OCI-LY3 (cell line): Measurements from ENCODE around the gene NDC80.

ENCODE experiments used
- H2AFZ ChIP-seq: fragments of 200-600, 300-600 bp; shearing (Covaris generic); 2 replicates; pipeline ENCODE4 v1.6.0; 2014; ENCODE audit warnings: antibody characterized with exemption, low read depth, low read length
- H3K27ac ChIP-seq: fragments of 200-600, 300-600 bp; sonication (generic); 2 replicates; pipeline ENCODE4 v1.5.1; 2014; ENCODE audit warnings: mild to moderate bottlenecking, low read length, moderate library complexity, mixed read lengths
- H3K27me3 ChIP-seq: fragments of 200-600, 300-600 bp; sonication (generic); 2 replicates; pipeline ENCODE4 v1.6.1; 2014; ENCODE audit warnings: low read depth, low read length, mixed read lengths
- H3K36me3 ChIP-seq: fragments of 200-600, 300-600 bp; sonication (generic); replicated peaks from 2 replicates; pipeline ENCODE3; 2014; ENCODE audit warnings: low read depth, low read length, mixed read lengths
- H3K4me1 ChIP-seq: fragments of 300-600, 200-600 bp; sonication (generic); 2 replicates; pipeline ENCODE4 v1.6.1; 2014; ENCODE audit warnings: low read length, mixed read lengths
- H3K4me2 ChIP-seq: fragments of 200-600, 300-600 bp; sonication (generic); 2 replicates; pipeline ENCODE4 v1.6.1; 2014; ENCODE audit warnings: low read length, mixed read lengths
- H3K4me3 ChIP-seq: fragments of 300-600, 200-600 bp; sonication (generic); 2 replicates; pipeline ENCODE4 v1.5.1; 2014; ENCODE audit warnings: antibody characterized with exemption, mild to moderate bottlenecking, low read length, moderate library complexity
- H3K79me2 ChIP-seq: fragments of 300-600, 200-600 bp; shearing (Covaris generic); 2 replicates; pipeline ENCODE4 v1.6.1; 2014; ENCODE audit warnings: mild to moderate bottlenecking, low read length, mixed read lengths
- H3K9ac ChIP-seq: fragments of 300-600, 200-600 bp; shearing (Covaris generic); 2 replicates; pipeline ENCODE4 v1.6.0; 2014; ENCODE audit warnings: mild to moderate bottlenecking, low read length, moderate library complexity
- H3K9me3 ChIP-seq: fragments of 200-600, 300-600 bp; shearing (Covaris generic); 2 replicates; pipeline ENCODE4 v1.6.1; 2014; ENCODE audit warnings: low read length, mixed read lengths; ENCODE audit not compliant: insufficient read depth
- H4K20me1 ChIP-seq: fragments of 200-600, 300-600 bp; sonication (generic); 2 replicates; pipeline ENCODE4 v1.6.1; 2016; ENCODE audit warnings: low read length, mixed read lengths; ENCODE audit not compliant: insufficient read depth
- CTCF ChIP-seq: fragments of 200-600, 300-600 bp; sonication (generic); IDR thresholded peaks from 2 replicates; pipeline ENCODE4 v1.5.1; 2014; ENCODE audit warnings: antibody characterized with exemption, low read length, low read depth
- EZH2phosphoT487 ChIP-seq: fragments of 200-600 bp; shearing (Covaris generic); IDR thresholded peaks from 2 replicates; pipeline ENCODE4 v1.6.1; 2018; ENCODE audit warnings: antibody characterized with exemption, mixed run types, low read depth

NDC80 gene

GRCh38 chr18:2535419-2535910, 35.9 kb upstream of the NDC80 start:
- Histone ChIP-seq H3K79me2 (no peaks in the 10 kb centered on the region), H3K9me3 (no peaks in the 10 kb centered on the region), H3K9ac (no peak overlapping the region), H3K4me2 (no peak overlapping the region), H4K20me1 (no peaks in the 10 kb centered on the region), H3K27ac (no peak overlapping the region), H3K4me3 (no peak overlapping the region), H3K4me1 (no peaks in the 10 kb centered on the region), H3K27me3 (no peaks in the 10 kb centered on the region), H2AFZ (no peak overlapping the region), H3K36me3 (peaks cover 3% of the 10 kb centered on the region)
- TF ChIP-seq EZH2phosphoT487 (no peak), CTCF (no peak)

GRCh38 chr18:2536063-2536462, 35.3 kb upstream of the NDC80 start:
- Histone ChIP-seq H3K36me3 (peaks cover 3% of the 10 kb centered on the region), H2AFZ (no peak overlapping the region), H3K79me2 (no peaks in the 10 kb centered on the region), H3K9ac (no peak overlapping the region), H3K4me1 (no peaks in the 10 kb centered on the region), H3K4me3 (no peak overlapping the region), H4K20me1 (no peaks in the 10 kb centered on the region), H3K27me3 (no peaks in the 10 kb centered on the region), H3K9me3 (no peaks in the 10 kb centered on the region), H3K4me2 (no peak overlapping the region), H3K27ac (no peak overlapping the region)
- TF ChIP-seq CTCF, result no peak
- TF ChIP-seq EZH2phosphoT487, result no peak

GRCh38 chr18:2536493-2536892, 34.9 kb upstream of the NDC80 start:
- Histone ChIP-seq H3K9me3 (no peaks in the 10 kb centered on the region), H2AFZ (no peak overlapping the region), H3K79me2 (no peaks in the 10 kb centered on the region), H3K27ac (no peak overlapping the region), H3K36me3 (peaks cover 3% of the 10 kb centered on the region), H3K27me3 (no peaks in the 10 kb centered on the region), H3K9ac (no peak overlapping the region), H3K4me2 (no peak overlapping the region), H3K4me3 (no peak overlapping the region), H4K20me1 (no peaks in the 10 kb centered on the region), H3K4me1 (no peaks in the 10 kb centered on the region)
- TF ChIP-seq CTCF, result no peak
- no peak for TF ChIP-seq EZH2phosphoT487

- H4K20me1 ChIP-seq, result no peaks in the 10 kb centered on the region
- H3K27me3 ChIP-seq, result no peaks in the 10 kb centered on the region
- no peak for TF ChIP-seq EZH2phosphoT487
- no peak for TF ChIP-seq CTCF
- no peak overlapping the region for H2AFZ ChIP-seq
- no peaks in the 10 kb centered on the region for H3K79me2 ChIP-seq
- H3K9me3 ChIP-seq, result no peaks in the 10 kb centered on the region
- H3K4me2 ChIP-seq, result no peak overlapping the region
- H3K4me3 ChIP-seq, result no peak overlapping the region
- H3K36me3 ChIP-seq, result peaks cover 3% of the 10 kb centered on the region
- no peak overlapping the region for H3K27ac ChIP-seq
- H3K4me1 ChIP-seq, result no peaks in the 10 kb centered on the region
- H3K9ac ChIP-seq, result no peak overlapping the region
These were observed 34.1 kb upstream of the NDC80 start for GRCh38 chr18:2537296-2537695.
